Fibroblast of upper back skin (primary cell): ENCODE data around the gene PNLIPRP2.

ENCODE experiments used
- DNase-seq: peaks from one replicate; pipeline ENCODE4 v3.0.0-alpha.2; 2013

PNLIPRP2 gene

GRCh38 chr10:116613471-116613870 lies 7.3 kb upstream of the PNLIPRP2 start:
- no peak for DNase-seq

GRCh38 chr10:116614796-116615195 lies 6.0 kb upstream of the PNLIPRP2 start:
- no peak for DNase-seq

DNA sequence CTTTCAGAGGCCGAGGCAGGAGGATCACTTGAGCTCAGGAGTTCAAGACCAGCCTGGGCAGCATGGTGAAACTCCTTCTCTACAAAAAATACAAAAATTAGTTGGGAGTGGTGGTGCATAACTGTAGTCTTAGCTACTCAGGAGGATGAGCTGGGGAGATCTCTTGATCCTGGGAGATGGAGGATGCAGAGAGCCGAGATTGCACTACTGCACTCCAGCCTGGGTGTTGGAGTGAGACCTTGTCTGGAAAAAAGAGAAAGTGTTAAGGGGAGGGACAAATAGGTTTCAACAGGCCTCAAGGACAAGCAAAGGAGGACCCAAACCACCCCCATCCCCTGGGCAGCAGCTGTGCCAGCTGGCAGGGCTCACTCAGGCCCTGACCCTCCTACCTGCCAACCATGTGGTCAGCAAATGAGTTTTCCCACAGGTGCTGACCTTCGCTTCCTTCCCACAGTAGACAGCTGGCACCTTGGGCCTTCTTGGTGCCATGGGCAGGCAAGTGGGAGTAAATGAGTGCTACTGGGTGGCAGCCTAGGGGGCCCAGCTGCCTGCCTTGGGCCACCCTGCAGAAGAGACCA lies 5.5 kb upstream of the PNLIPRP2 start:
- no peak for DNase-seq

DNA sequence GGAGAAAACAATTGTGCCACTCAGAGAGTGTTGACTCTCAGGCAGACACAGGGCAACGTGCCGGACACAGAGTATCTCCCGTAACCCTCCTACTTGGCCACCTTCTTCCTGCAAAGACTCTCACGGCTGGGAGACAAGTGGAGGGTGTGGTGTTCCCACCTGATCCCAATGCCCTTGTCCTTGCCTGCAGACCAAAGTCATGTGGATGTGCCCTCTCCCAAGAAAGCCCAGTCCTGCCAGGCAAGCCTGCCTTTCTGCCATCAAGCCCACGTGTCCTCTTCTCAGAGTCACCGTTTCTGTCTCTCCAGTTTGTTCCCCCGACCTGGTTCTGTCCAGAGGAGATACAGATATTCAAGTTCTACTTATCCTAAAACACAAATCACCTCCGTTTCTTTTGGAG lies 723 bp downstream of the PNLIPRP2 start:
- no peak for DNase-seq

GRCh38 chr10:116621934-116622655 lies 1.3 kb downstream of the PNLIPRP2 start:
- DNase-seq, result no peak

DNA sequence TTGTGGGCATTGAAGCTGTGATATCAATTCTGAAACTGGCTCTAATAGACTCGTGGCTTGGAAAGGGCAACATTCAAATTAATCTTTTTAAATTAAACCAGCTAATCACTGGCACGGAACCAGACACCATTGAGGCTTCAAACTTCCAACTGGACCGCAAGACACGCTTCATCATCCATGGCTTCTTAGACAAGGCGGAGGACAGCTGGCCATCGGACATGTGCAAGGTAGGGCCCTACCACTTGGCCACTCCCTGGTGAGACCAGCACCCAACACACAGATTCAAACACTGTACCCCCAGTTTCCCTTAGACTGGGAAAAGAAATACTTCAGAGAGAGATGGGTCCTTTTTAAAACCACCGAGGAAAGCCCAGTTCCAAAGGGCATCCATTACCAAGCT lies 5.1 kb downstream of the PNLIPRP2 start:
- no peak for DNase-seq

- no peak for DNase-seq
Observed at GRCh38 chr10:116626815-116627214, 6.1 kb downstream of the PNLIPRP2 start.

GRCh38 chr10:116627386-116627933 lies 6.7 kb downstream of the PNLIPRP2 start:
- DNase-seq, result no peak

DNA sequence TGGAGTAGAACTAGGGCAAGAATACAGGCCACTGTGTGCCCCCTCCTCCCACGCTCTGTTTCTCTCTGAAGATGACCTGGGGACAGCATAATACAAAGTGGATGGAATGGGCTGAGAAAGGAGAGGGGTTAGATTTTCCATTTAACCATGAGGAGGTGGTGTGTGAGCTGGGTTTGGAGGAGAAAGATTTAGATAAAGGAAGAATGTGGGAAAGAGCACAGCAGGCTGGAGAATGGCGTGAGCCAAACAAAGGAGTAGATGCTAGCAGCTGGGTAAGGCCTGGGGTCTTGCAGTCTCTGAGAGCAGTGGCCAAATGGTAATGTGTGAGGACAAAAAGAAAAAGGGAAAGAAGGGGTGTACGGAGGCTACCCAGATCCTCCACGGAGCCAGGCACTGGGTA lies 8.6 kb downstream of the PNLIPRP2 start:
- DNase-seq, result no peak

- no peak for DNase-seq
Observed at GRCh38 chr10:116630020-116630419, 9.3 kb downstream of the PNLIPRP2 start.

GRCh38 chr10:116631871-116632295 lies 11.1 kb downstream of the PNLIPRP2 start:
- DNase-seq, result no peak

DNA sequence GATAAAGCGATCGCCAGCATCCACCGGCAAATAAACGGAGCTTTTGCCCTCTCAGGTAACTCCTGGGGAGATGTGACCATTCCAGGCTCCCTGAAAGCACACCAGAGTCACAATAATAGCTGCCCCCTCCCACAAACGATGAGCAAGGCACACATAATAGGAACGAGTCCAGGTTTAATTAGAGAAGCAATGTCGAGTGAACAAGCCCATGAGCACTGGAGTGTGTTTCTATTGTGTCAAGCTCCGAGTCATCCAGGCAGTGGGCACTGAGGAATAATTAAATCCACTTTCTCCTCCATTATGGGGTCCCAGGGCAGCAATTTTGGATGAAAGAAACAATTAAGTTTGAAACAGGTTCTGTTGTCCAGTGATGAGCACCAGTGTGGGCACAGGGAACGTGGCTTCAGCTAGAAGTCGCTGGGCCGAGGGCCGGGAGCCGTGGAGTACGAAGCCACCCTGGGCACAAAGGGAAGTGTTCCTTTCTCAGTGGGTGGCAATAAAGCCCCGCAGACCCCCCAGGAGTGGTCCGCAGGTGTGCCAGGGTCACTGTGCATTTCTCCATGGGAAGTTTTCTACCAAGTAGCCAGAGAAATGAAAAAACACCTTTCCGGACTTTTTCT lies 12.0 kb downstream of the PNLIPRP2 start:
- DNase-seq, result no peak

GRCh38 chr10:116633216-116633600 lies 12.5 kb downstream of the PNLIPRP2 start:
- no peak for DNase-seq

- DNase-seq, result no peak
Observed at GRCh38 chr10:116634126-116634975, 13.6 kb downstream of the PNLIPRP2 start.

- DNase-seq, result no peak
Observed at GRCh38 chr10:116636385-116636784, 15.6 kb downstream of the PNLIPRP2 start.

DNA sequence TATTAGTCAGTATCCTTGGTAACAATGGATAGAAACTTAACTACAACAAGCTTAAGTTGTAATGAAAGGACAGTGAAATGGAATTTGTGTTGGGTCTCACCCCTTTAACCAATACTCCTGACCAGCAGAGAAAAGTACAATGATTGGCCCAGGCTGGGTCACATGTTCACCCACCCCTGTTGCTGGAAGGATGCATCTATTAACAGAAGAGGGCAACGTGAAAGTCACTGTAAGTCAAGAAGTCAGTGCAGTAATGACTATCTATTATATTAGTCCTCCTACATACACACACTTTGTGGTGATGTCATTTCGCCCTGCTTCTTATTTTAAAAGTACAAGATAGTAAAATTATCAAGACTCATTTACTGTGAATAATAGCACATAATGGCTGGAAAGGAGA lies 16.2 kb downstream of the PNLIPRP2 start:
- no peak for DNase-seq

- DNase-seq, result no peak
Observed at GRCh38 chr10:116637830-116638229, 17.1 kb downstream of the PNLIPRP2 start.

- no peak for DNase-seq
Observed at GRCh38 chr10:116646502-116646901, 25.7 kb downstream of the PNLIPRP2 start.

DNA sequence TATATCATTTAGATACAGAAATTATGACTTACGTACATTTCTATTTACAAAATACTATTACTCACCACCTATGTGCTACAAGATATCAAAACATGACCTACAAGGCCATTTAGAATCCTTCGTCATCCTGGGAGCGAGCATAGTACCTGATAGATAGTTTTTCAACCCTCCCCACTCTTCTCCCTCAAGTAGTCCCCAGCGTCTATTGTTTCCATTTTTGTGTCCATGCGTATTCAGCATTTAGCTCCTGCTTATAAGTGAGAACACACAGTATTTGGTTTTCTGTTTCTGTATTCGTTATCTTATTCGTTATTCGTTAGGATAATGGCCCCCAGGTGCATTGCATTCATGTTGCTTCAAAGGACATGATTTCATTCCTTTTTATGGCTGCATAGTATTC lies 28.1 kb downstream of the PNLIPRP2 start:
- DNase-seq, result no peak

DNA sequence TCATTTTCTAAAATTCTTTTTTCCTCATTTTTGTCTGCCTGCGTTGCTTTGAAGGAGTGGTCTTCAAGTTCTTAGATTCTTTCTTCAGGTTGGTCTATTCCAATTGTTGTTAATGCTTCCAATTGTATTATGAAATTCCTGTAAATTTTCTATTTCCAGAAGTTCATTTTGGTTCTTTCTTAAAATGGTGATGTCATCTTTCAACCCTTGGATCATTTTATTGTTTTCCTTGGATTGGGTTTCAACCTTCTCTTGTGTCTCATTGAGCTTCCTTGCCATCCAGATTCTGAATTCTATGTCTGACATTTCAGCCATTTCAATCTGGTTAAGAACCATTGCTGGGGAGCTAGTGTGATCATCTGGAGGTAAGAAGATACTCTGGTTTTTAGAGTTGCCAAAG lies 33.1 kb downstream of the PNLIPRP2 start:
- DNase-seq, result no peak

DNA sequence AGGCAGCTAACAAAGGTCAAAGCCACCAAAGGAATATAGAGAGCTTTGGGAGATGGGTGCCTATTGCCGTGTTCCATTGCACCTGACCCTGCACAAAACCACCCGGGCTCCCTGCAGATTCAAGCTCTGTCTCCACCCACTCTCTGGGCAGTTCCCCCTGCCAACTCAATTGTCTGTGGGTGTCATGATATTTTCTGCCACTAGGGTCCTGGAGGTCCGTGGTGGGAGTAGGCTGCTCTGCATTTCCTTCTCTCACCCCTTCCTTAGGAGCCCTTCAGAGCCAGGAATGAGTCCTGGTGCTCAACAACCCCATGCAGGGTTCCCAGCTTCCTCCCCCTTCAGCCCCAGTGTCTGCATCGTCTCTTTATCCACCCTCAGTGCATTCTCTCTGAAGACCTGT lies 34.1 kb downstream of the PNLIPRP2 start:
- DNase-seq, result no peak

- DNase-seq, result no peak
Observed at GRCh38 chr10:116655568-116655967, 34.8 kb downstream of the PNLIPRP2 start.

DNA sequence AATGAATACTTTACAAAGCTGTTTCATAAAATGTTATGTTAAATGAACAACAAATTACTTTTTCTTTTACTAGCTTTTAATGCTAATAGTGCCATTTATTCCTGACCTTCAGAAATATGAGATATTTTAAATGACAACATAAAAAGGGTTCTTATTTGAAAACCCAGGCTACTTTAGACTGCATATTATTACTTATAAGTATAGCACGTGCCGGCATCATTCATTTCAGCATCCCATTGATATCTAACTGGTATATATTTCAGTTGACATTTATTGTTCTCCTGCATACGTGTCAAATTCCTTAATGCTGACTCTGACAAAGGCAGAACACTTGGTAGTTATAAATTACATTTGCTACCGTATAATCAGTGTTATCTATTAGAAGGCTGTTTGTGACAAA lies 35.3 kb downstream of the PNLIPRP2 start:
- no peak for DNase-seq
